Hippocampal formation (tissue), 2 donors: ENCODE data around the gene IPO5.

Experiments used
- DNase-seq, 2 donors: peaks; one replicate each; lab custom pipeline; 2025; lab: John Stamatoyannopoulos, UW

The IPO5 gene

GRCh38 chr13:98059276-98059675 lies 105.8 kb downstream of the IPO5 start:
- DNase-seq: no peak

GRCh38 chr13:98060282-98060681 lies 106.8 kb downstream of the IPO5 start:
- DNase-seq: no peak

GRCh38 chr13:98065468-98065867 lies 112.0 kb downstream of the IPO5 start:
- DNase-seq: no peak

- DNase-seq: no peak
These were observed 113.2 kb downstream of the IPO5 start for GRCh38 chr13:98066636-98067035.

GRCh38 chr13:98068521-98068920 lies 115.0 kb downstream of the IPO5 start:
- DNase-seq: no peak

GRCh38 chr13:98069985-98070384 lies 116.5 kb downstream of the IPO5 start:
- no peak for DNase-seq

GRCh38 chr13:98071316-98071715 lies 117.8 kb downstream of the IPO5 start:
- no peak for DNase-seq

GRCh38 chr13:98072476-98072875 lies 119.0 kb downstream of the IPO5 start:
- no peak for DNase-seq
